Natural killer cell treated with Interleukin-12 subunit alpha and Interleukin-12 subunit beta and Interleukin-15 and Interleukin-18, amount 100 ng/mL, for 72 hours (primary cell): Measurements from ENCODE around the gene SYPL1. TPM values are rescaled to one million over a fixed set of nuclear protein-coding genes. Genes with fewer than 3 reads are reported as not detected.

ENCODE experiments used
- ATAC-seq, 2 donors: fragments of 150-1000 bp; cut with Tn5 transposase in 1 of 2; sonication (Bioruptor Pico), chemical (Tn5 transposase) in 1 of 2; 2 replicates each; pipeline ENCODE4 v1.10.0; 2021
- DNase-seq: peaks from one replicate; pipeline ENCODE4 v3.0.0; 2022; ENCODE audit warnings: low spot score
- H3K27ac Mint-ChIP-seq, 2 donors: 1 replicate in 1 of 2; 2 replicates in 1 of 2; pipeline ENCODE4 v1.8.0; 2022; ENCODE audit warnings: mixed read lengths in 2 of 2, mild to moderate bottlenecking in 1 of 2, moderate library complexity in 1 of 2
- H3K27me3 Mint-ChIP-seq, 2 donors: 1 replicate in 1 of 2; 2 replicates in 1 of 2; pipeline ENCODE4 v1.8.0; 2022; ENCODE audit warnings: mixed read lengths in 2 of 2
- H3K36me3 Mint-ChIP-seq: one replicate; pipeline ENCODE4 v1.8.0; 2022; ENCODE audit warnings: mixed read lengths
- H3K4me1 Mint-ChIP-seq, 2 donors: 1 replicate in 1 of 2; 2 replicates in 1 of 2; pipeline ENCODE4 v1.8.0; 2022; ENCODE audit warnings: low read depth in 2 of 2, mixed read lengths in 2 of 2, mild to moderate bottlenecking in 1 of 2
- H3K4me3 Mint-ChIP-seq: one replicate; pipeline ENCODE4 v1.8.0; 2022; ENCODE audit warnings: mixed read lengths
- H3K9me3 Mint-ChIP-seq: 2 replicates; pipeline ENCODE4 v1.8.0; 2022; ENCODE audit warnings: mixed read lengths
- total RNA-seq, 2 donors: library from RNA; stranded (reverse); gene quantifications; one replicate each; pipeline ENCODE4 v1.2.3, GENCODE V29; 2022

SYPL1 gene
- total RNA-seq, 2 donors from 2014 or later = 11.7 to 19.8 TPM

DNA sequence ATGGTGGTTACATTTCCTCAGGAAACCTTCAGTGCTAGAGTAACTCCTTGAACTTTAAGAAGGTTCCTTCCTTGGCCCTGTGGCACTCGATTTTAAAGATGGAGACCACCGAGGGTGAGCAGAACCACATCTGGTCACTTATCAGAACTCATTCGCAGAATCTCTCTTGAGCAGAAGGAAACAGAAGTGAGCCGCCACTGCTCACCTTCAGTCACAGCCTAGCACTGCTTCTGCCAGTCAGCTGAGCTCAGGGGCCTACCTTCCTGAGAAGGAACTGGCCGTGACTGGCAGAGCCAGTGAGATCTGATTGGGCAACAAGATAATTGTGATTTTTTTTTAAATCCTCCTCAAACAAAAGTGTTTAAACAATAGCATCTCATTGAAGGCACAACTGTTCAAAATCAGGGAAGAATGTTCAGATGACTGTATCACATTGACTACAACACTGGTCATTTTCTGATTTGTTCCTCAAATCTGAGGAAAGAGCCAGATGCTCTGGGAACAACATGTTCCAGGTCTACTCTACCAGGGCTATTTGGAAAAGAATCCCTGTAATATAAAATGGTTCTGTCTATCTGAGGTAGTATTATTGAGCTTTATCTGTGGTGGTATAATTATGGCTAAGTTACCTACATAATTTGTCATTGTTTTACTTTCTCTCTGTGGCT is 2.7 kb upstream of the SYPL1 start:
- Mint-ChIP-seq H3K36me3 (no peaks in the 10 kb centered on the region), H3K27me3 (peaks cover 16 to 19% of the 10 kb centered on the region in 2 donors), H3K4me3 (peak overlapping the region; percentile 37), H3K27ac (peak overlapping the region in 1 of 2 donors; percentile 25), H3K4me1 (peaks cover 16 to 22% of the 10 kb centered on the region in 2 donors), H3K9me3 (no peaks in the 10 kb centered on the region)
- no peak for ATAC-seq
- no peak for DNase-seq

DNA sequence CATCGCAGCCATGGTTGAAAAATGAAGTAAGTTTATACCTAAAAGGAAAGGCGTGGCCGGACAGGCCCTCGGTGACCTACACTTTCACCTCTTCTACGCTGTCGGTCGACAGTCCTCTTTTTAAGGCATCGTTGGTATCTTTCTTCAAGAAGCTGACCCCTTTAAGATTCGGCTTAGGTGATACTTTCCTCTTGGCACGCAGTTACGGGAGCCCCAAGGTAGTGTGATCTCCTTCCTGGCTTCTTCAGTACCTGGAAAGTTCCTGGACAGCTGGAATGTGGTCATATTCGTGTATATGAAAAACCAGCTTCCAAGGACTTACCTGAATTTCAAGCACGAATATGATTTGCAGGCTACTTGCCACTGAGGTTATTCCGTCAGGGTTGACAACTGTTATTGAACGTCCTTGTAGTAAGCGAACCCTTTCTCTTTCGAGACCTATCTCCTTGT is 885 bp upstream of the SYPL1 start:
- DNase-seq = no peak
- peaks cover 28 to 37% of the 10 kb centered on the region in 2 donors for H3K4me1 Mint-ChIP-seq

GRCh38 chr7:106111655-106112117 is 426 bp downstream of the SYPL1 start:
- Mint-ChIP-seq H3K36me3 (no peaks in the 10 kb centered on the region), H3K4me1 (peaks cover 28 to 37% of the 10 kb centered on the region in 2 donors), H3K27ac (peak overlapping the region; percentile 72 to 83), H3K4me3 (peak overlapping the region; percentile 88), H3K27me3 (peaks cover 18 to 28% of the 10 kb centered on the region in 2 donors), H3K9me3 (no peaks in the 10 kb centered on the region)
- DNase-seq = peak; percentile 76
- peak; percentile 64 to 71 for ATAC-seq

More for the DNA sequence above, 885 bp upstream of the SYPL1 start:
- Mint-ChIP-seq H3K27me3 (peaks cover 24 to 28% of the 10 kb centered on the region in 2 donors), H3K36me3 (no peaks in the 10 kb centered on the region), H3K27ac (peak overlapping the region; percentile 72 to 83), H3K9me3 (no peaks in the 10 kb centered on the region), H3K4me3 (peak overlapping the region; percentile 88)
- ATAC-seq = no peak

DNA sequence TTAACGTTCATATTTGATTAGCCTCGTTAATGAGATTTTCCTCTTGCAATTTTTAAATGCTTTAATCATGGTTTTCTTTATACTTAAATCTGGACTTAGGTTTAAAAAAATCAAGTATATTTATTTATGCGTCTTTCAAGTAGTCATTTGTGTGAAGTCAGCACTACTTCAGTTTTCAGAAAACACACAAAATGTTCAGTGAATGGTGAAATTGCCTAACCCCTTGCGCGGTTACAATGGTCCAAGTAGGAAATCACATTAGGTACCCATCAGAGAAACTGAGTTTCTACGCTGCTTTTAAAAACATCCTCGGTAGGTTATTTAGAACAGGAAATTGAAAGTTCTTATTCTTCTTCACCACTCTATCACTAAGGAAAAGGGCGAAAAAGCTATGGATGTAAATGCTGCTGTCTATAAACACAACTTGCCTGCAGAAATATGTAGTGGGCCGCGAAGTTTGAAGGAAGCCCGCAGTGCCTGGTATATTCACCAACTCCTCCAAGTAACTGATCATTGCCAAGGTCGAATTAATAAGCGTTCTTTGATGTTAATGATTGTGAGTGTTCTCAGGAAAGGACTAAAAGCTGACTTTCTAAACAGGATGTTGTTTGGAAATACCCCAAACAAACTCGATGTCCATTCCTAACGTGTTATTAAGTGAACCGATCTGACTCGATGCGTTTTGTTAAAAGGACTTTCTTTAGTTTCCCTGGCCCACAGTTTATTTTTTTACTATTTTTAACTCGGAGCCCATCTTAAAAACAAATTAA is 1.0 kb downstream of the SYPL1 start:
- DNase-seq (no peak), ATAC-seq (no peak)
- Mint-ChIP-seq H3K27ac (peak overlapping the region; percentile 72 to 83), H3K4me3 (peak overlapping the region; percentile 88), H3K9me3 (no peaks in the 10 kb centered on the region), H3K27me3 (peaks cover 18 to 28% of the 10 kb centered on the region in 2 donors), H3K4me1 (peaks cover 28 to 37% of the 10 kb centered on the region in 2 donors), H3K36me3 (no peaks in the 10 kb centered on the region)

GRCh38 chr7:106110238-106110560 is 1.9 kb downstream of the SYPL1 start:
- H3K27ac Mint-ChIP-seq = no peak overlapping the region
- H3K36me3 Mint-ChIP-seq = no peaks in the 10 kb centered on the region
- peaks cover 15 to 28% of the 10 kb centered on the region in 2 donors for H3K27me3 Mint-ChIP-seq
- DNase-seq (no peak), ATAC-seq (no peak)
- peak overlapping the region; percentile 28 for H3K4me3 Mint-ChIP-seq
- peaks cover 28 to 41% of the 10 kb centered on the region in 2 donors for H3K4me1 Mint-ChIP-seq
- no peaks in the 10 kb centered on the region for H3K9me3 Mint-ChIP-seq

GRCh38 chr7:106109521-106110237 is 2.4 kb downstream of the SYPL1 start:
- DNase-seq (no peak), ATAC-seq (no peak)
- Mint-ChIP-seq H3K27ac (no peak overlapping the region), H3K36me3 (no peaks in the 10 kb centered on the region), H3K4me3 (peak overlapping the region; percentile 28), H3K4me1 (peaks cover 28 to 41% of the 10 kb centered on the region in 2 donors), H3K9me3 (no peaks in the 10 kb centered on the region), H3K27me3 (peaks cover 15 to 28% of the 10 kb centered on the region in 2 donors)

DNA sequence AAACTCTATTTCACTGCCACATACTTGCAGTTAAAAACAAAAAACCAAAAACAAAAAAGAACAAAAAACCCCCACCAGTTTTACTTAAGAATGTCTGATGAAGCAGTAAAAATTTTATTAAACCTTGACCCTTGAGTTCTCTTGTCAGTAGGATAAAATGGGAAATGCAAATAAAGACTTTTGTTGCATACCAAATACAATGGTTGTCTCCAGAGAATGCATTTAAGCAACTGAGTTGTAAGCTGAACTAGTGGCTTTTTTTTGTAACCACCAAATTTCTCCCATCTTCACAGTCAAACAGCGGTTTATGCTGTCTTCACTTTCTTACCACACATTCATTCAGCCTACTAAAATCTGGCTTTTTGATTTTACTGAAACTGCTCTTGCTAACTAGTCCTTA is 3.1 kb downstream of the SYPL1 start:
- DNase-seq (no peak), ATAC-seq (no peak)
- H3K27me3 Mint-ChIP-seq = peaks cover 15 to 28% of the 10 kb centered on the region in 2 donors
- H3K4me3 Mint-ChIP-seq = peak overlapping the region; percentile 18
- peaks cover 28 to 41% of the 10 kb centered on the region in 2 donors for H3K4me1 Mint-ChIP-seq
- no peaks in the 10 kb centered on the region for H3K9me3 Mint-ChIP-seq
- H3K27ac Mint-ChIP-seq = no peak overlapping the region
- no peaks in the 10 kb centered on the region for H3K36me3 Mint-ChIP-seq

- Mint-ChIP-seq H3K36me3 (no peaks in the 10 kb centered on the region), H3K4me1 (peaks cover 20 to 25% of the 10 kb centered on the region in 2 donors)
- ATAC-seq = no peak
Observed at GRCh38 chr7:106104721-106105260, 7.3 kb downstream of the SYPL1 start.

GRCh38 chr7:106102387-106102966 is 9.6 kb downstream of the SYPL1 start:
- Mint-ChIP-seq H3K4me1 (peaks cover 13 to 14% of the 10 kb centered on the region in 2 donors), H3K4me3 (no peak overlapping the region), H3K9me3 (no peaks in the 10 kb centered on the region), H3K36me3 (no peaks in the 10 kb centered on the region), H3K27ac (no peak overlapping the region), H3K27me3 (peaks cover 0 to 7% of the 10 kb centered on the region in 2 donors)
- no peak for DNase-seq
- no peak for ATAC-seq

More at GRCh38 chr7:106104721-106105260, 7.3 kb downstream of the SYPL1 start:
- Mint-ChIP-seq H3K4me3 (no peak overlapping the region), H3K9me3 (no peaks in the 10 kb centered on the region), H3K27ac (no peak overlapping the region), H3K27me3 (peaks cover 13 to 16% of the 10 kb centered on the region in 2 donors)
- no peak for DNase-seq

DNA sequence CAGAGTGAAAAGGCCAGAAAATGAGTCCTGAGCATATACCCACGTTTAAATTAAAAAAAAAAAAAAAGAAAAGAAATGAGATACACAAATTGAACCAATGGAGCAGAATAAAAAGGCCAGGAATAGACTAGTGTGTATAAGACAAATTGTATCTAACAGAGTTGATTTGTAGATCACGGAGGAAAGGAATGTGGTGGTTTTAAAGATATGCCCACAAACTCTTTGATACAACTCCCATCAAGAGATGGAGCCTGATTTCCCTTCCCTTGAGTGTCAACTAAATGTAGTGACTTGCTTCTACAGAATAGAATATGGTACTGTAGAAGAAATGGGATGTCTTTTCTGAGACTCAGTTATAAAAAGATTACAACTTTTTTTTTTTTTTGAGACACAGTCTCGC is 10.4 kb downstream of the SYPL1 start:
- no peak overlapping the region for H3K4me3 Mint-ChIP-seq
- ATAC-seq (no peak), DNase-seq (no peak)
- no peak overlapping the region for H3K27ac Mint-ChIP-seq
- no peaks in the 10 kb centered on the region for H3K9me3 Mint-ChIP-seq
- no peaks in the 10 kb centered on the region for H3K36me3 Mint-ChIP-seq
- peaks cover 0 to 7% of the 10 kb centered on the region in 2 donors for H3K27me3 Mint-ChIP-seq
- peaks cover 13 to 14% of the 10 kb centered on the region in 2 donors for H3K4me1 Mint-ChIP-seq

DNA sequence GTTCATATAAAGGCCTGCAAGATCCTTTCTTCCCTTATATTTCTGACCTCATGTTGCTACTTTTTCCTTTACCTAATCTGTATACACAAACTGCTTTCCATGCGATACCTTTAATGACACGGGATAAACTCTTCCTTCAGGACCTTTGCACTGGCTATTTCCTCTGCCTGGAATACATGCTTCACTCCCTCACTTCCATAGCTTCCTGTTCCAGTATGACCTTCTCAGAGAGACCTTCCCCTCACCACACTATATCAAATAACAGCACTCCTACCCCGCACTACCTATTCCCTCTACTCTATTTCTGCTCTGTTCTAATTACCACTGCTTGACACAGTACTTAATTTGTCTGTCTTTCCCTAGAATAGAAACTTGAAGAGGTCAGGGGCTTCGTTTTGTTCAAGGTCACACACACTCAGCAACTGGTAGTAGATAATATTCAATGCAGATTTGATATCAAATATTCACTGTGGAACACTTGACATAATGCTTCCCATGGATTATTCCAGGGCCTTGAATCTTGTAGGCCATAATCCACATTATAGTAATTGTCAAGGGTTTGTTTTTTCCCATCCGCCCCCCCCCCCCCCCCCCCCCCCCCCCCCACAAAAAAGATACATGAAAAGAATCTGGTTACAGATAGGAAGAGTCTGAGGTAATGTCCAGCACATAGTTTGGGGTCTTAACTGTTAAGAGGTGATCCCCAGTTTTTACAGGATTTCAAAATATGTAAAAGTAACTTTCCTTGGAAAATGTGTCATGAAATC is 11.1 kb downstream of the SYPL1 start:
- Mint-ChIP-seq H3K4me1 (peaks cover 13 to 14% of the 10 kb centered on the region in 2 donors), H3K27ac (no peak overlapping the region), H3K27me3 (peaks cover 0 to 7% of the 10 kb centered on the region in 2 donors), H3K4me3 (no peak overlapping the region), H3K9me3 (no peaks in the 10 kb centered on the region), H3K36me3 (no peaks in the 10 kb centered on the region)
- DNase-seq = no peak
- ATAC-seq = no peak

- no peak overlapping the region for H3K27ac Mint-ChIP-seq
- no peaks in the 10 kb centered on the region for H3K9me3 Mint-ChIP-seq
- peaks cover 10 to 13% of the 10 kb centered on the region in 2 donors for H3K4me1 Mint-ChIP-seq
- H3K4me3 Mint-ChIP-seq = no peak overlapping the region
- peaks cover 0 to 7% of the 10 kb centered on the region in 2 donors for H3K27me3 Mint-ChIP-seq
- no peak for DNase-seq
- H3K36me3 Mint-ChIP-seq = no peaks in the 10 kb centered on the region
- ATAC-seq = no peak
Observed at GRCh38 chr7:106099539-106099938, 12.6 kb downstream of the SYPL1 start.
